Tibial nerve (tissue), 4 donors: ENCODE data around the gene LRP8.

Experiments used
- CTCF ChIP-seq, 5 experiments: fragments of 200-600 bp in 3 of 5; fragments of 450-650 bp in 2 of 5; sonication (generic) in 3 of 5; IDR thresholded peaks; one replicate each; pipeline ENCODE4 v1.5.1; 2016 to 2019; ENCODE audit warnings: antibody characterized with exemption in 5 of 5, mild to moderate bottlenecking in 3 of 5, moderate library complexity in 2 of 5
- EP300 ChIP-seq, 2 donors: sonication (generic); formaldehyde crosslinking; IDR thresholded peaks; one replicate each; pipeline ENCODE4 v1.6.1; 2017; ENCODE audit warnings: antibody characterized with exemption in 2 of 2, mild to moderate bottlenecking in 1 of 2

GRCh38 chr1:53196017-53196484 is 131.8 kb downstream of the LRP8 start:
- TF ChIP-seq CTCF (IDR thresholded peaks at IDR 0.05), result no peak
- TF ChIP-seq EP300 (IDR thresholded peaks at IDR 0.05), result no peak
